COR-L47 (cell line): ENCODE measurements around the gene SUMO4.
"Not testable (repeated sequence)": the region's sequence is repeated elsewhere in the genome, so short reads cannot be mapped to it uniquely, and the experiment has no call there.

ENCODE experiments used
- DNase-seq: peaks from one replicate; lab custom pipeline; 2025; lab: John Stamatoyannopoulos, UW

Gene SUMO4

GRCh38 chr6:149431905-149432775 lies 32.1 kb downstream of the SUMO4 start:
- DNase-seq: peak; percentile 62

GRCh38 chr6:149433405-149433804 lies 33.3 kb downstream of the SUMO4 start:
- no peak for DNase-seq

GRCh38 chr6:149433881-149434280 lies 33.8 kb downstream of the SUMO4 start:
- DNase-seq: no peak

GRCh38 chr6:149435919-149436586 lies 36.0 kb downstream of the SUMO4 start:
- no peak for DNase-seq

GRCh38 chr6:149436647-149437046 lies 36.6 kb downstream of the SUMO4 start:
- no peak for DNase-seq

- DNase-seq: no peak
Measured at GRCh38 chr6:149437212-149437611, 37.1 kb downstream of the SUMO4 start.

GRCh38 chr6:149438855-149439254 lies 38.8 kb downstream of the SUMO4 start:
- DNase-seq: no peak

GRCh38 chr6:149439626-149440025 lies 39.6 kb downstream of the SUMO4 start:
- DNase-seq: no peak

GRCh38 chr6:149440735-149441671 lies 40.9 kb downstream of the SUMO4 start:
- DNase-seq: no peak

- no peak for DNase-seq
Measured at GRCh38 chr6:149441740-149442139, 41.7 kb downstream of the SUMO4 start.

GRCh38 chr6:149443411-149444181 lies 43.5 kb downstream of the SUMO4 start:
- no peak for DNase-seq

- DNase-seq: not testable (repeated sequence)
Measured at GRCh38 chr6:149444360-149445094, 44.5 kb downstream of the SUMO4 start.

- DNase-seq: peak; percentile 5
Measured at GRCh38 chr6:149445095-149445466, 45.0 kb downstream of the SUMO4 start.

GRCh38 chr6:149445573-149445972 lies 45.5 kb downstream of the SUMO4 start:
- no peak for DNase-seq

GRCh38 chr6:149446791-149447376 lies 46.8 kb downstream of the SUMO4 start:
- DNase-seq: no peak

- DNase-seq: no peak
Measured at GRCh38 chr6:149448821-149449453, 48.9 kb downstream of the SUMO4 start.

GRCh38 chr6:149449831-149450678 lies 50.0 kb downstream of the SUMO4 start:
- DNase-seq: no peak
